Fibroblast of skin of right biceps (primary cell): Measurements from ENCODE around the gene FRS3.

Experiments
- DNase-seq: peaks from one replicate; pipeline ENCODE4 v3.0.0-alpha.2; 2013

Gene FRS3

GRCh38 chr6:41790045-41790444 is 10.3 kb upstream of the FRS3 start:
- no peak for DNase-seq

- DNase-seq: no peak
Measured at GRCh38 chr6:41789390-41789724, 9.7 kb upstream of the FRS3 start.

GRCh38 chr6:41787219-41787917 is 7.7 kb upstream of the FRS3 start, which contains the start of gene TOMM6:
TOMM6 (plus strand) TSS chr6:41787694; CDS start chr6:41787698, 4 bp downstream.
- peak; percentile 93 for DNase-seq

- DNase-seq: peak; percentile 81
Measured at GRCh38 chr6:41786451-41787218, 6.9 kb upstream of the FRS3 start.

GRCh38 chr6:41785689-41786450 is 6.2 kb upstream of the FRS3 start:
- peak; percentile 28 for DNase-seq

GRCh38 chr6:41785254-41785653 is 5.6 kb upstream of the FRS3 start:
- no peak for DNase-seq

GRCh38 chr6:41784581-41785171 is 5.0 kb upstream of the FRS3 start:
- DNase-seq: no peak

- DNase-seq: no peak
Measured at GRCh38 chr6:41783106-41783780, 3.5 kb upstream of the FRS3 start.

- no peak for DNase-seq
Measured at GRCh38 chr6:41781366-41781730, 1.6 kb upstream of the FRS3 start.

- DNase-seq: no peak
Measured at GRCh38 chr6:41780551-41781365, 1.1 kb upstream of the FRS3 start, which contains the start of gene PRICKLE4. PRICKLE4 (plus strand) TSS chr6:41780782; CDS start chr6:41783474, 2,692 bp downstream.

- no peak for DNase-seq
Measured at GRCh38 chr6:41779336-41779735, 364 bp downstream of the FRS3 start.

GRCh38 chr6:41778895-41779294 is 805 bp downstream of the FRS3 start:
- no peak for DNase-seq

- DNase-seq: no peak
Measured at GRCh38 chr6:41777551-41778285, 2.0 kb downstream of the FRS3 start.

GRCh38 chr6:41775293-41775882 is 4.3 kb downstream of the FRS3 start:
- DNase-seq: no peak

GRCh38 chr6:41774841-41775240 is 4.9 kb downstream of the FRS3 start:
- no peak for DNase-seq

- DNase-seq: no peak
Measured at GRCh38 chr6:41771058-41771983, 8.4 kb downstream of the FRS3 start.

- DNase-seq: no peak
Measured at GRCh38 chr6:41770381-41771057, 9.2 kb downstream of the FRS3 start.

- no peak for DNase-seq
Measured at GRCh38 chr6:41769376-41769775, 10.3 kb downstream of the FRS3 start.
